HCT116 (cell line): ENCODE data around the gene SCAF8. TPM values are rescaled to one million over a fixed set of nuclear protein-coding genes. Genes with fewer than 3 reads are reported as not detected.

ENCODE experiments used
- ATAC-seq: fragments of 200-7000 bp; cut with Tn5 transposase; 2 replicates; pipeline ENCODE4 v1.9.1; 2020; ENCODE audit warnings: mild to moderate bottlenecking, moderate library complexity
- BruUV-seq: library from RNA; stranded (reverse); fragments of 400-500 nt; replicated peaks from 2 replicates; lab custom pipeline; 2021; lab: Mats Ljungman, UMichigan
- CTCF ChIA-PET: fragments of 300-600 bp; sonication (Branson Sonifier 250); formaldehyde crosslinking; loops from one replicate; lab custom pipeline; 2021; ENCODE audit warnings: antibody characterized with exemption; lab: Charles Lee
- POLR2A ChIA-PET: fragments of 300-600, 350-600 bp; sonication (Branson Sonifier 250); formaldehyde crosslinking; loops from one replicate; lab custom pipeline; 2021; ENCODE audit warnings: antibody characterized with exemption; lab: Charles Lee
- RAD21 ChIA-PET, 2 experiments: fragments of 300-600 bp; sonication (Branson Sonifier 250); formaldehyde crosslinking; loops; one replicate each; lab custom pipeline; 2023; ENCODE audit warnings: low total read pairs in 2 of 2; ENCODE audit not compliant: uncharacterized antibody in 2 of 2, unreplicated experiment in 2 of 2, low non-redundant PET in 1 of 2; lab: Charles Lee
- DNase-seq: peaks from one replicate; pipeline ENCODE4 v3.0.0-alpha.2; 2010; ENCODE audit warnings: low read depth, low spot score
- H2AFZ ChIP-seq: fragments of 200-600 bp; shearing (Covaris generic), sonication (generic); 2 replicates; pipeline ENCODE4 v1.6.1; 2017; ENCODE audit warnings: low read depth, mixed run types, mixed read lengths, antibody characterized with exemption, low read length; ENCODE audit not compliant: poor library complexity, severe bottlenecking
- H3K27ac ChIP-seq: 2 replicates; pipeline ENCODE4 v1.5.1; 2012; ENCODE audit warnings: low read depth, low read length
- H3K27me3 ChIP-seq: fragments of 200-600 bp; sonication (generic); 2 replicates; pipeline ENCODE4 v1.6.1; 2016; ENCODE audit warnings: mixed run types, low read length, mixed read lengths; ENCODE audit not compliant: insufficient read depth
- H3K36me3 ChIP-seq, 2 experiments: fragments of 200-500 bp in 1 of 2; fragments of 200-600 bp in 1 of 2; sonication (Bioruptor generic) in 1 of 2; sonication (generic) in 1 of 2; 2 replicates each; pipeline versions ENCODE4 v1.5.1 to v1.6.1; 2014 to 2016; ENCODE audit warnings: low read length in 2 of 2, inconsistent platforms in 1 of 2, mixed read lengths in 1 of 2, mixed run types in 1 of 2; ENCODE audit not compliant: insufficient read depth in 2 of 2, control insufficient read depth in 1 of 2
- H3K4me1 ChIP-seq, 2 experiments: fragments of 200-600 bp in 1 of 2; sonication (generic) in 1 of 2; 2 replicates each; pipeline versions ENCODE4 v1.5.1 to v1.6.1; 2012 to 2017; ENCODE audit warnings: low read length in 2 of 2, inconsistent platforms in 1 of 2, mild to moderate bottlenecking in 1 of 2, mixed read lengths in 1 of 2, mixed run types in 1 of 2, moderate library complexity in 1 of 2; ENCODE audit not compliant: insufficient read depth in 2 of 2, control insufficient read depth in 1 of 2
- H3K4me2 ChIP-seq: fragments of 200-600 bp; sonication (generic); 2 replicates; pipeline ENCODE4 v1.6.1; 2017; ENCODE audit warnings: mixed run types, low read length, mixed read lengths
- H3K4me3 ChIP-seq, 2 experiments: fragments of 200-600 bp in 1 of 2; sonication (generic) in 1 of 2; replicated peaks in 1 of 2; 2 replicates each; pipeline ENCODE4 v1.5.1; 2011 to 2016; ENCODE audit warnings: low read length in 2 of 2, control low read depth in 1 of 2, low read depth in 1 of 2, mild to moderate bottlenecking in 1 of 2, mixed read lengths in 1 of 2, mixed run types in 1 of 2
- H3K79me2 ChIP-seq: fragments of 200-600 bp; sonication (generic); 2 replicates; pipeline ENCODE4 v1.6.1; 2017; ENCODE audit warnings: mild to moderate bottlenecking, mixed run types, low read length, moderate library complexity, mixed read lengths; ENCODE audit not compliant: insufficient read depth
- H3K9ac ChIP-seq: fragments of 200-600 bp; sonication (generic); 2 replicates; pipeline ENCODE4 v1.6.1; 2016; ENCODE audit warnings: low read length, mixed read lengths
- H3K9me2 ChIP-seq: fragments of 200-600 bp; sonication (generic), shearing (Covaris generic); 2 replicates; pipeline ENCODE4 v1.6.1; 2017; ENCODE audit warnings: mixed run types, mild to moderate bottlenecking, moderate library complexity; ENCODE audit not compliant: insufficient read depth
- H3K9me3 ChIP-seq, 2 experiments: fragments of 200-500 bp in 1 of 2; fragments of 200-600 bp in 1 of 2; sonication (Bioruptor generic) in 1 of 2; sonication (generic) in 1 of 2; 2 replicates each; pipeline ENCODE4 v1.6.1; 2014 to 2017; ENCODE audit warnings: low read length in 2 of 2, mixed read lengths in 2 of 2, inconsistent platforms in 1 of 2, low read depth in 1 of 2, mild to moderate bottlenecking in 1 of 2, mixed run types in 1 of 2, moderate library complexity in 1 of 2; ENCODE audit not compliant: control insufficient read depth in 1 of 2, insufficient read depth in 1 of 2
- H4K20me1 ChIP-seq: fragments of 200-600 bp; sonication (generic), shearing (Covaris generic); 2 replicates; pipeline ENCODE4 v1.6.1; 2017; ENCODE audit warnings: mixed run types, mild to moderate bottlenecking, moderate library complexity; ENCODE audit not compliant: insufficient read depth
- ATF3 ChIP-seq: IDR thresholded peaks from 2 replicates; pipeline ENCODE4 v1.6.1; 2012
- CTCF ChIP-seq, 3 experiments: fragments of 200-600 bp in 1 of 3; sonication (generic) in 1 of 3; IDR thresholded peaks in 2 of 3; conservative IDR thresholded peaks in 1 of 3; 2 replicates each; pipeline ENCODE4 v1.5.1; 2012 to 2017; ENCODE audit warnings: low read depth in 2 of 3, low read length in 2 of 3, antibody characterized with exemption in 1 of 3, borderline replicate concordance in 1 of 3, control low read depth in 1 of 3, mild to moderate bottlenecking in 1 of 3, mixed read lengths in 1 of 3, mixed run types in 1 of 3, moderate library complexity in 1 of 3; ENCODE audit not compliant: insufficient read depth in 1 of 3
- EGR1 ChIP-seq: IDR thresholded peaks from 2 replicates; pipeline ENCODE4 v1.6.1; 2012; ENCODE audit warnings: low read depth
- EZH2 ChIP-seq: fragments of 200-600 bp; sonication (generic); IDR thresholded peaks from 2 replicates; pipeline ENCODE4 v1.6.1; 2017; ENCODE audit warnings: antibody characterized with exemption, mixed run types
- FOSL1 ChIP-seq: IDR thresholded peaks from 2 replicates; pipeline ENCODE4 v1.6.1; 2012; ENCODE audit warnings: low read depth
- POLR2AphosphoS5 ChIP-seq: IDR thresholded peaks from 2 replicates; pipeline ENCODE4 v1.6.1; 2011; ENCODE audit warnings: mild to moderate bottlenecking, low read depth, low read length, moderate library complexity
- RAD21 ChIP-seq: IDR thresholded peaks from 2 replicates; pipeline ENCODE4 v1.6.1; 2012; ENCODE audit warnings: low read depth, mild to moderate bottlenecking
- SRF ChIP-seq: IDR thresholded peaks from 2 replicates; pipeline ENCODE4 v1.6.1; 2012; ENCODE audit warnings: low read depth
- ZBTB33 ChIP-seq: IDR thresholded peaks from 2 replicates; pipeline ENCODE4 v1.6.1; 2011; ENCODE audit warnings: mild to moderate bottlenecking, low read length, moderate library complexity; ENCODE audit not compliant: insufficient replicate concordance; ENCODE audit errors: extremely low read depth
- ZNF274 ChIP-seq: fragments of 200-500 bp; sonication (Bioruptor generic); IDR thresholded peaks from 2 replicates; pipeline ENCODE4 v1.6.1; 2014; ENCODE audit warnings: mild to moderate bottlenecking, low read depth, low read length, inconsistent platforms
- intact Hi-C: fragments of 100-400 bp; cut with micrococcal nuclease; formaldehyde crosslinking; loops from 2 replicates; pipeline ENCODE4 v1.10.0; 2022
- total RNA-seq: library from RNA; stranded (reverse); gene quantifications from one replicate; pipeline ENCODE4 v1.2.1, GENCODE V29; 2021; ENCODE audit not compliant: unreplicated experiment

Gene SCAF8
- total RNA-seq, 1 experiment from 2014 or later, result 34.6 TPM

- H3K36me3 ChIP-seq, result peaks cover 37 to 44% of the 10 kb centered on the region in 2 experiments; a peak in 3 of 4 replicates
- RAD21 ChIA-PET, result no interaction called here
- H3K27ac ChIP-seq, result no peak overlapping the region
- H3K9me2 ChIP-seq, result no peaks in the 10 kb centered on the region
- no peaks in the 10 kb centered on the region for H3K9me3 ChIP-seq
- POLR2A ChIA-PET, result no interaction called here
- peaks cover 3% of the 10 kb centered on the region for H3K79me2 ChIP-seq
- no peak overlapping the region for H3K4me2 ChIP-seq
- no TSS peak for BruUV-seq
- DNase-seq (no peak), ATAC-seq (no peak)
- H3K9ac ChIP-seq, result no peak overlapping the region
- CTCF ChIA-PET, result no interaction called here
- H4K20me1 ChIP-seq, result no peaks in the 10 kb centered on the region; the same call in 1 of the 2 replicates
- no peak overlapping the region for H3K4me3 ChIP-seq
- H2AFZ ChIP-seq, result no peak overlapping the region
- intact Hi-C loops, result no loop called here
- TF ChIP-seq SRF, result no peak
- no peak for TF ChIP-seq ATF3
- TF ChIP-seq CTCF (IDR thresholded peaks at IDR 0.05 in 2 of 3, conservative IDR thresholded peaks at IDR 0.05 in 1 of 3; ENCODE audit: borderline replicate concordance in 1 of 3, insufficient read depth in 1 of 3, low read depth in 2 of 3, low read length in 2 of 3), result no peak
- no peak for TF ChIP-seq POLR2AphosphoS5
- no peaks in the 10 kb centered on the region for H3K4me1 ChIP-seq
- no peaks in the 10 kb centered on the region for H3K27me3 ChIP-seq
Measured at GRCh38 chr6:154815938-154816820, 83.0 kb downstream of the SCAF8 start.

- ATAC-seq (no peak), DNase-seq (no peak)
- Histone ChIP-seq H3K9me2 (no peaks in the 10 kb centered on the region), H2AFZ (no peak overlapping the region), H3K4me3 (no peak overlapping the region), H3K9me3 (no peaks in the 10 kb centered on the region), H3K9ac (no peak overlapping the region), H3K36me3 (peaks cover 28 to 34% of the 10 kb centered on the region in 2 experiments), H3K4me1 (no peaks in the 10 kb centered on the region), H3K27ac (no peak overlapping the region), H3K4me2 (no peak overlapping the region), H3K27me3 (no peaks in the 10 kb centered on the region), H3K79me2 (peaks cover 14% of the 10 kb centered on the region), H4K20me1 (no peaks in the 10 kb centered on the region; the same call in 1 of the 2 replicates)
- intact Hi-C loops, result no loop called here
- CTCF ChIA-PET, result no interaction called here
- POLR2A ChIA-PET, result no interaction called here
- BruUV-seq, result no TSS peak
- RAD21 ChIA-PET, result no interaction called here
- TF ChIP-seq POLR2AphosphoS5, result no peak
- no peak for TF ChIP-seq RAD21
- TF ChIP-seq ZBTB33, result no peak
- TF ChIP-seq EZH2, result no peak
- no peak for TF ChIP-seq FOSL1
- no peak for TF ChIP-seq CTCF (IDR thresholded peaks at IDR 0.05 in 2 of 3, conservative IDR thresholded peaks at IDR 0.05 in 1 of 3; ENCODE audit: borderline replicate concordance in 1 of 3, insufficient read depth in 1 of 3, low read depth in 2 of 3, low read length in 2 of 3)
- no peak for TF ChIP-seq SRF
- TF ChIP-seq EGR1, result no peak
- no peak for TF ChIP-seq ZNF274
Measured at GRCh38 chr6:154821099-154821498, 87.9 kb downstream of the SCAF8 start.
